ENCODE measurements around the gene MRPL36.

- TF ChIP-seq POLR2AphosphoS5 (IDR thresholded peaks at IDR 0.05): no peak
- no peak for TF ChIP-seq CTCF (IDR thresholded peaks at IDR 0.05)
- no peak for TF ChIP-seq POLR2A (IDR thresholded peaks at IDR 0.05)
- no peak for TF ChIP-seq EP300 (IDR thresholded peaks at IDR 0.05)
Observed at GRCh38 chr5:1824109-1824821, 24.6 kb upstream of the MRPL36 start.
